Measurements from ENCODE around the gene ETV6. TPM values are rescaled to one million over a fixed set of nuclear protein-coding genes. Genes with fewer than 3 reads are reported as not detected.

ETV6 gene
- polyA plus RNA-seq, 1 donor (not counting 4 experiments of a cell fraction or from before 2014, with no cell fraction given), result 5.3 TPM

DNA sequence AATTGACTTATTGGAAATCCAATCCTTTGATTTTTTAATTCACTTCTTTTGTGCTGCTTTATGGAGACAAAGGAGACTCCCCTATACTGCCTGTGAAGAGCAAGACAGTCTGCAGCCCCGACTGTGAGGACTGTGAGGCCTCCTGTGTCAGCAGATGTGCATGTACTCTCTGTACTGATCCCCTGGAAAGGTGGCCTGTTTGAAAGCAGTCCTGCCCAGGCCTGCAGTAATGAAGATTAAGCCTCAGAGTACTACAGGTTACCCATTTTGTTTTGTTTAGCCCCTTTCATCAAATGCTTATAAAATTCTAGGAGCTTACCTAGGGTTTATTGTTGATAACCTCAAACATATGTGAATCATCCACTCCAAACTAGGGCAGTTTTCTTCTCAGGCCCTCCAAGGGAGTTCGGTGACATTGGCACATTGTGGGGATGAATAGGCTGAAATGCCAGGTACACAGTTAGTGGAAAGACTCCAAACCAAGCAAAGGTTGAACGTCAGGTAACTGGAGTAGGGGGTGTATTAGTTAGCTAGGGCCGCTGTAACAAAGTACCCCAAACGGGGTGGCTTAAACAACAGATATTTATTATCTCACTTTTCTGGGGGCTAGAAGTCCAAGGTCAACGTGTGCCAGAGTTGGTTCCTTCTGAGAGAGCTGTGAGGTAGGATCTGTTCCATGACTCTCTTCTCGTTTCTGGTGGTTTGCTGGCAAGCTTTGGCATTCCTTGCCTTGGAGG is 212.6 kb downstream of the ETV6 start:
- Histone ChIP-seq H4K20me1 (ENCODE audit: control insufficient read depth, extremely low read depth, insufficient read depth, low read length) (no peaks in the 10 kb centered on the region), H3K79me2 (ENCODE audit: control insufficient read depth, insufficient read depth, low read length) (no peaks in the 10 kb centered on the region), H3K36me3 (ENCODE audit: control insufficient read depth in 2 of 2, extremely low read depth in 1 of 2, insufficient read depth in 2 of 2, low read length in 2 of 2) (peaks cover 0 to 2% of the 10 kb centered on the region in 2 experiments), H3K27ac (ENCODE audit: control insufficient read depth, insufficient read depth, low read length) (no peak overlapping the region), H3K9ac (ENCODE audit: control insufficient read depth, extremely low read depth, insufficient read depth, low read length) (no peak overlapping the region), H3K4me3 (ENCODE audit: control insufficient read depth in 2 of 3, extremely low read depth in 1 of 3, insufficient read depth in 2 of 3, low read depth in 1 of 3, low read length in 3 of 3) (no peak overlapping the region), H3K9me1 (ENCODE audit: control insufficient read depth, extremely low read depth, insufficient read depth, low read length) (no peaks in the 10 kb centered on the region), H3K27me3 (ENCODE audit: control insufficient read depth, extremely low read depth, insufficient read depth, low read length) (no peaks in the 10 kb centered on the region), H2AFZ (ENCODE audit: control insufficient read depth, low read length) (no peak overlapping the region), H3K4me2 (ENCODE audit: control insufficient read depth, extremely low read depth, insufficient read depth, low read depth, low read length) (no peak overlapping the region), H3K4me1 (ENCODE audit: control insufficient read depth, extremely low read depth, insufficient read depth, low read length) (no peaks in the 10 kb centered on the region), H3K9me3 (ENCODE audit: control insufficient read depth, low read depth, low read length) (peaks cover 2% of the 10 kb centered on the region)
- no peak for DNase-seq (ENCODE audit: low read depth, low spot score)
- dilution Hi-C loops (cut with MboI; ENCODE audit: extremely low pct_ligation_motif_present, low sequenced_read_pairs), result no loop called here
- no peak for TF ChIP-seq CTCF (optimal IDR thresholded peaks at IDR 0.05 in 1 of 3, IDR thresholded peaks at IDR 0.05 in 1 of 3, conservative IDR thresholded peaks at IDR 0.05 in 1 of 3; ENCODE audit: extremely low read depth in 1 of 3, insufficient read depth in 2 of 3, low read length in 3 of 3)
- TF ChIP-seq EZH2 (IDR thresholded peaks at IDR 0.05; ENCODE audit: low read length), result no peak
- FAIRE-seq, result no peak

- Histone ChIP-seq H3K9me3 (ENCODE audit: control insufficient read depth, low read depth, low read length) (peaks cover 2% of the 10 kb centered on the region), H3K27me3 (ENCODE audit: control insufficient read depth, extremely low read depth, insufficient read depth, low read length) (no peaks in the 10 kb centered on the region), H3K79me2 (ENCODE audit: control insufficient read depth, insufficient read depth, low read length) (no peaks in the 10 kb centered on the region), H3K4me2 (ENCODE audit: control insufficient read depth, extremely low read depth, insufficient read depth, low read depth, low read length) (no peak overlapping the region), H3K9ac (ENCODE audit: control insufficient read depth, extremely low read depth, insufficient read depth, low read length) (no peak overlapping the region), H3K4me3 (ENCODE audit: control insufficient read depth in 2 of 3, extremely low read depth in 1 of 3, insufficient read depth in 2 of 3, low read depth in 1 of 3, low read length in 3 of 3) (no peak overlapping the region), H3K27ac (ENCODE audit: control insufficient read depth, insufficient read depth, low read length) (no peak overlapping the region), H2AFZ (ENCODE audit: control insufficient read depth, low read length) (no peak overlapping the region), H3K36me3 (ENCODE audit: control insufficient read depth in 2 of 2, extremely low read depth in 1 of 2, insufficient read depth in 2 of 2, low read length in 2 of 2) (peaks cover 0 to 2% of the 10 kb centered on the region in 2 experiments), H4K20me1 (ENCODE audit: control insufficient read depth, extremely low read depth, insufficient read depth, low read length) (no peaks in the 10 kb centered on the region), H3K4me1 (ENCODE audit: control insufficient read depth, extremely low read depth, insufficient read depth, low read length) (no peaks in the 10 kb centered on the region), H3K9me1 (ENCODE audit: control insufficient read depth, extremely low read depth, insufficient read depth, low read length) (no peaks in the 10 kb centered on the region)
- dilution Hi-C loops (cut with MboI; ENCODE audit: extremely low pct_ligation_motif_present, low sequenced_read_pairs), result no loop called here
- TF ChIP-seq EZH2 (IDR thresholded peaks at IDR 0.05; ENCODE audit: low read length) (no peak), CTCF (optimal IDR thresholded peaks at IDR 0.05 in 1 of 3, IDR thresholded peaks at IDR 0.05 in 1 of 3, conservative IDR thresholded peaks at IDR 0.05 in 1 of 3; ENCODE audit: extremely low read depth in 1 of 3, insufficient read depth in 2 of 3, low read length in 3 of 3) (no peak)
- DNase-seq (ENCODE audit: low read depth, low spot score) (no peak), FAIRE-seq (no peak)
These were observed 213.3 kb downstream of the ETV6 start for GRCh38 chr12:11862798-11863197.
